B cell (primary cell): ENCODE results near the gene MIAT.

Source experiments
- CTCF ChIP-seq: fragments of 200-600 bp; IDR thresholded peaks from one replicate; pipeline ENCODE4 v1.8.0; 2022; ENCODE audit warnings: antibody characterized with exemption, mild to moderate bottlenecking
- EZH2 ChIP-seq: IDR thresholded peaks from 2 replicates; pipeline ENCODE4 v1.6.1; 2012; ENCODE audit warnings: borderline replicate concordance, low read depth, mild to moderate bottlenecking, moderate library complexity, low read length; ENCODE audit not compliant: insufficient read depth, poor library complexity, severe bottlenecking

GRCh38 chr22:26662160-26662559 is 4.8 kb downstream of the MIAT start:
- TF ChIP-seq CTCF (no peak), EZH2 (no peak)
